GM18498 (cell line): Measurements from ENCODE around the gene SAMD1.

Experiments used
- ATAC-seq: cut with Tn5 transposase; IDR thresholded peaks from one replicate; pipeline ENCODE4 v1.9.1; 2021; ENCODE audit warnings: mild to moderate bottlenecking, moderate library complexity; ENCODE audit not compliant: unreplicated experiment

Gene SAMD1

GRCh38 chr19:14090509-14091080 is at the start of gene SAMD1:
TSS of gene SAMD1 (minus strand) at chr19:14090751.
- ATAC-seq, result peak; percentile 48

- ATAC-seq, result no peak
Measured at GRCh38 chr19:14139944-14140343, 49.4 kb upstream of the SAMD1 start.

DNA sequence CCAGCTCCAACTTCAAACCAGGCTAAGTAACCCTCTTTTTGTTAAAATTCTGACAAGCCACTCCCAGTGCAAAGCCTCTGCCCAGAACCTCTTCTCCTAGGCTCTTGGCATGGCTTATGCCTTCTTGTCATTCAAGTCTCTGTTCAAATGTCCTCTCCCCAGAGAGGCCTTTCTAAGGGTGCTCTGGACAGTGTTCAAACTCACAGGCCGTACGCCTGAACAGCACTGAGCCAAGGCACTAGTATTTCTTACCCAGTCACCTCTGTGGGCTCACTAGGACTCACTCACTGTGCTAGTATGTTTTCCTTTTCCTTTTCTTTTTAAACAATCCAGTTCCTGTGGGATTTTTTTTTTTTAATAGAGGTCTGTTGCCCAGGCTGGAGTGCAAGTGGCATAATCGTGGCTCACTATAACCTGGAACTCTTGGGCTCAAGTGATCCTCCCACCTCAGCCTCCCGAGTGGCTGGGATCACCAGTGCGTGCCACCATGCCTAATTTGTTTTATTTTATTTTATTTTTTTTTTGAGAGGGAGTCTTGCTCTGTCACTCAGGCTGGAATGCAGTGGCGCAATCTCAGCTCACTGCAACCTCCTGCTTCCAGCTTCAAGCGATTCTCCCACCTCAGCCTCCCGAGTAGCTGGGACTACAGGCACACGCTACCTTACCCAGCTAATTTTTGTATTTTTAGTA is 48.2 kb upstream of the SAMD1 start:
- ATAC-seq, result no peak

DNA sequence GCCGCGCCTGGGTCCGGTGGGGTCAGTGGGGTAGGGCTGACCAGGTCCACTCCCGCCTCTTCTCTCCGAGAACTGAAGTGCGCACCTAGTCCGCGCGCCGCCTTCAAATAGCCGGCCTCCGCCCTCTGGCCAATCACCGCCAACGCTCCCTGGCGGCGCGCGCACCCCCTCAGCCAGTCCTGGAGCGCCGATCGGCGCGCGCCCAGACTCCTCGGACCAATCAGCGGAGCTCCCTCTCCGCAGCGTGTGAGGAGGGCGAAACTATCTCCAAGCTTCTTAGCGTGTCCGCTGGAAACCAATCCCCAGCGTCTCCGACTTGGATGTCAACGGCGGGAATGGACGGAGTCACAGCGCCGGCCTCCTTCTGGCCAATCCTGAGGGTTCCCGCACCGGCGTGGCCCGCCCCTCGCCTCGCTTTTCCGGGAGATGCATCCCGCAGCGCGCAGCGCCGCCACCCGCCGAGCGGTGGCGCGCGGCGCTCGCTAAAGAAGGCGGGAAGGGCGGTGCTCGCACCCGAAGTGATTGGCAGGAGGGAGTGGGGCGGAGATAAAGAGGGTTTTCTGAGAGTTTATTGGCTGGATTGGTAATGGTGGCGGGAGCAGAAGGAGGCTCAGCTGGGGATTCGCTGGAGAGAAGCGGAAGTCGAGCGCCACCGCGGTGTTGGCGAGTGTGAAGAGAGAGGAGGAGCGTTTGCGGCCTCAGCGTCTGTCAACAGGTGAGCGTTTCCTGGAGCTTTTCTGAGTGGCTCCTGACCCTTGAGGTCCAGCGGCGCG is 46.1 kb upstream of the SAMD1 start, which contains the start of gene ASF1B:
ASF1B (minus strand) TSS at position 81 of the 773 bp plus-strand sequence. CDS start 133 bp downstream, outside the sequence.
- peak; percentile 85 for ATAC-seq

DNA sequence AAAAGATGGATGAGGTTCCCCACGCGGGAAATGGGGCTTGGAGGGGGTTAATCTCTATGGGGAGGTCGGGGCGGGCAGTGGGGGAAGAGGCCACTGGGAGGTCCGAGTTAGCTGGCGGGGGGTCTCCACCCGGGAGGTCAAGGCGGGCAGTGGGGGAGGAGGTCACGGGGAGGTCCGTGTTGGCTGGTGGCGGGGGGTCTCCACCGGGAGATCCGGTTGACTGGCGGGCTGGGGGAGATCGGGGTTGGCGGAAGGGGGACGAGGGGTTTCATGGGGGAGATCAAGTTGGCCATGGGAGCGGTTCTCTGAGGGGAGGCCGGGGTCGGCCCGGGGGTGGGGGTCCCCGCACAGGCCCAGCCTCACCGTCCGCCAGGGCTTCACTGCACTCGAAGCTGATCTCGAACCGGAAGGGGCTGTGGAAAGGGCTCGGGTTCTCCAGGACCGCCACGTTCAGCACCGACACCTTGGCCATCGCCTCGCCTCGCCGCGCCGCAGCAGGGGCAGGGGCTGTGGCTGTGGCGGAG is 45.5 kb upstream of the SAMD1 start:
- ATAC-seq, result no peak

DNA sequence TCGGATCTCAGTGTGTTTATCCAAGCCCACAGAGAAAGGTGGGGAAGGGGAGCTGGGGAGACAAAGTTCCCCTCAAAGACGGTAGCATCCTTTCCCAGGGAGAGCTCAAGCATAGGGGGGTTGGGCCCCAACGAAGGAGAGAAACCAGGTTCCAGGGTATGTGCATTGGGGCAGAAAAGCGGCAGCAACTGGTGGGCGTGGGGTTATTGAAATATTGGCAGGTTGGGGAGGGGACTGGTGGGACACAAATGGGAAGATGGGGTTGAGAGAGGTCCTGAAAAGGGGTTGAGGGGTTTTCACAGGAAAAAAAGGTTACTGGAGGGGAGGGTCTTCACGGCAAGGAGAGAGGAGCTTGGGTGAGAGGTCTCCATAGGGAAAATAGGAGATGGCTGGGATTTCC is 44.8 kb upstream of the SAMD1 start:
- ATAC-seq, result no peak

- no peak for ATAC-seq
Measured at GRCh38 chr19:14127929-14128509, 37.5 kb upstream of the SAMD1 start.

DNA sequence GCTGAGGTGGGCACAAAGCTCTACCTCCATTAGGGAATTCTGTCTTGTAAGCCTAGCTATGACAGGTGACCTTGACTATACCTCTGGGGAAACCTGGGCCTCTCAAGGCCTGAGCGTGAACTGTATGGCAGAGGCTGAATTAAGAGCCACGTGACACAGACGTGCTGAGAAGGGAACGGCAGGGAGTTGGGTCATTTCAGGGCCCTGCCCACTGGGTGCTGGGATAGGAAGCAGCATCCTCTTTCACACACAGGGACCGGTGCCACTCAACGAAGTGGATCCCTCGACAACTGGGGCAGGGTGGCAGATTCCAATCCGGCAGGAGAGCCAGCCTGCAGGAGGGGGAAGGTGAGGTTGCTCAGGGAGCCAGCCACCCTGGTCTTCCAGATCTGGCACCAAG is 36.6 kb upstream of the SAMD1 start:
- ATAC-seq, result no peak

- ATAC-seq, result no peak
Measured at GRCh38 chr19:14122924-14123323, 32.4 kb upstream of the SAMD1 start.

DNA sequence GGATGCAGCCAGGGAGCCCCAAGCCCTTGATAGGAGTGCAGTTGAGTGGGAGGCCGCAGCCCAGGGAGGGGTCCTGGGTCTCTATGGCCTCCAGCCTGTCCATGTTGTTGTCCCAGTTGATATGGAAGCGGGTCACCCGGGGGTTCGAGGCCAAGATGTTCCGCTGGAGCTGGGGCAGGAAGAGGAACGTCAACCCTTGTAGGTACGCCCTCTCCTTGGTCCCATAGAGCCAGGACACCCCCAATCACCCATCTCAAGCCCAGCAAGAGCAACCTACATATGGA is 29.9 kb upstream of the SAMD1 start:
- ATAC-seq, result no peak

DNA sequence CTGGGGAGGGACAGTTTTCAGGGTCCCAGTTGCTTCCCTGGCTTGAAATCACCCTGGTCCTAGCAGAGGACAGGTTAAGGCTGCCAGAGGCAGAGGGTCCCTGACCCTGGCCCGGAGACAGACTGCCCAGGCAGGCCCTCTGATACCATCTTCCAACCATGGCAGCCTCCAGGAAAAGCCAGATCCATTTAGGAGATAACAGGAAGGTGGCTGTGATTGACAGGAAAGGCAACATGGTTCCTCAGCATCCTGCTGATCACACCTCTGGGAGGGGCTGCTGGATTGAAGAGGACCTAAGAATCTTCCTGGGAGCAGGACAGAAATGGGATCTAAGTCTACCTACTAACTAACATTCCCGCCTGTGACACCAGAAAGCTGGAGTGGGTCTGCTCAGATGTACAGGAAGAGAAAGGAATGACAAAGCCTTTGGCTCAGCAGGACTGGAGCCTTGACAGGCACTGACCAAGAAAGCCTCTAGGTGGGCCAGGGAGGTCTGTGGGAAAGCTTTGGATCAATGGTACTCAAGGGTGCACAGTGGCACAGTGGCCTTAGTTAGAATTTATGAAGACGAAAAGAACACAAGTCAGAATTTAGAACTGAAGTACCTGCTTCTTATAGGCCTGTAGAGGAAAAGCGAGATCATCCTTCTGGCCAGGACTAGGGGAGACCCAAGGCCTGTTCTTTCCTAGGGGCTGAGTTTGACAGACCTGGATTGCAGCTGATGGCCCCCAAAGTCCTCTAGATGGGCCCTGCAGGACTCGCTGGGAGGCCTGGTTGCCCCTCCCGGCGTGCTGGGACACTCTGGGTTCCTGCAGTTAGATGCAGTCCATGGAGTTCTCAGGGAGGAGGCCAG is 29.3 kb upstream of the SAMD1 start:
- no peak for ATAC-seq

DNA sequence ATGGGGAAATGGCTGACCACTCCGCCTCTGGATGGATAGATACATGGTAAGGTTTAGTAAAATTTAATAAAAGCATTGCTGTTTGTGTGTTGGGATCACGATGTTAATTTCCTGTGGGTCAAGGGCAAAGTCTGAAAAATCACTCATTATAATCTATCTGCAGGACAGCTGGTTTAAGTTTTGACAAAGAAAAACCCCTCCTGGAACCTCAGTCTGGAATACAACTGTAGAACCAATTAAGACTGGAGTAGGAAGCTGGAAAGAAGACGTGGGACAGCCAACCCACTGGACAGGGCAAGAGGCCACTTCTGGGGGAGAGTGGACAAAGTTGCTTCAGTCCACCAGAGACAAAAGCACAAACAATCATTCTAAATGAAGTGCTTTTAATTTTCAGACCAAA is 28.6 kb upstream of the SAMD1 start:
- no peak for ATAC-seq

DNA sequence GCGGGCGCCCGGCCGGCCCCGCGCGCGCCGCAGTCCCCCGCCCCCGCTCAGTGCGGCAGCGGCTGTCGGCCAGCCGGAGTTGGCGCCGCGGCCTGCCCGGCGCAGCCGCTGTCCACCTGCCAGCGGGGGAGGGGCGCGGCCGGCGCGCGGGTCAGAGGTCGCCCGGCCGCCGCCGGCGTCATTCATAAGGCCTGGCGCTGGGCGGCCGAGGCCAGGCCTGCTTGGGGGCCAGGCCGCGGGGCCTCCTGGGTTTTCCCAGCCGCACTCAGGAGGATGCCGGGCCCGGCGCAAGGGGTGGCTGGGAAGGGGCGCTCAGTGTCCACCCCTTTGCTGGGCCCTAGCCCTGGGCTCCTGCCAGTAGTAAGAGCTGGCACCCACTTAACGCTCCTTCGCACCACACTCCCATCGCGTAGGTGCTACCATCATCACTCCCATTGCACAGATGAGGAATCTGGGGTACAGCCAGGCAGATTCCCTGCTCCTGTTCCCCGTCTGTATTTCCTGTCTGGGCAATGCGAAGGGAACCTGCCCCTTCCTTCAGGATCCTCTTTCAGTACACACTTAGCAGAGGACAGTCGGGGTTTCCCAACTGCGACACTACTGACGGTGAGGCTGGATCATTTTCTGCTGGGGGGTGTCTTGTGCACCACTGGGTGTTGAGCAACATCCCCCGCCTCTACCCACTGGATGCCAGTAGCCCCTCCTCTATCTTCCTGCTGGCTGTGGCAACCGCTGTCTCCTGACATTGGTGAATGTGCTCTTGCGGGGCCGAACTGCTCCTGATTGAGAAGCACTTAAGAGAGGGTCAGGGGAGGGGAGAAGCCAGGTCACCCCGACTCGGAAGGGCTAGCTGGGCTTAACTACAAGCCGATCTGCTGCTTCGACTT is 27.9 kb upstream of the SAMD1 start:
- peak; percentile 39 for ATAC-seq

DNA sequence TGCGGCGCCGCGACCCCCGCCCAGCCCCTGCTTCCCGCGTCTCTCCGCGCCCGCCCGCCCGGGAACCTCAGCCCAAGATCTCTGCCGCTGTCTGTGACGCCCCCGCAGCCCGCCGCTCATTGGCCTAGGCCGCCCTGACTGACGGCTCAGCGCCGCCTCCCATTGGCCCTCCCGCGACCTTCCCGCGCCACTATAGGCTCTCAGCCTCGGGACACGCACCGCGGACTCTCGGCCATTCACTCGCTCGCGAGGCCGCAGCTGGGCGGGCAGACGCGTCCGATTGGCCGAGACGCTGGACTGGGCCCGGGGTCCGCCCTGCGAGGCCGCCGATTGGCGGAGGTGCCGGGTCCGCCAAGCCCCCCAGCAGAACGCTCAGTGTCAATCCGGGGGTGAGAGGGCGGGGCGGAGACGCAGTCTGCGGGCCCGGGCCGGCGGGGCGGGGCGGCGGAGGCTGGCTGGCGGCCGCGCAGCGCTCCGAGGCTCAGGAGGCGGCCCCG is 27.2 kb upstream of the SAMD1 start, which contains the start of gene PRKACA:
PRKACA (minus strand) TSS at position 95 of the 497 bp plus-strand sequence. CDS start 215 bp downstream, outside the sequence.
- peak; percentile 91 for ATAC-seq

GRCh38 chr19:14116918-14117578 is 26.5 kb upstream of the SAMD1 start:
- ATAC-seq, result peak; percentile 2

DNA sequence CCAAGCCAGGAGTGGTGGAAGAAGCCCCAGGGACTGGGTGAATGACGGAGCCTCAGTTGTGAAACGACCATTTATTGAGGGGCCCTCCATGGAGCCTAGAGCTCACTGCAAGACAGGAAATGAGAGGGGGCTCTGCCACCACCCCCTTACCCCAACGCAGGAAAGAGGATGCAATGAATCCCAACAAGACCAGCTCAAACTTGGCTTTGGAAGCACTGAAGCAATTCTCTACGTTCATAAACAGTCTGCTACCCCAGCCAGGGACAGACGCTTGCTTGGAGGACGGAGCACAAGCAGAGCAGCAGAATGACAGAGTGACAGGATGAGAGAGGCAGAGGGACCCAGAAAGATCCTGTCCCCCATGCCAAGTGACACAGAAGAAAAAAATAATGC is 26.0 kb upstream of the SAMD1 start:
- ATAC-seq, result no peak

GRCh38 chr19:14115756-14116155 is 25.2 kb upstream of the SAMD1 start:
- ATAC-seq, result no peak

DNA sequence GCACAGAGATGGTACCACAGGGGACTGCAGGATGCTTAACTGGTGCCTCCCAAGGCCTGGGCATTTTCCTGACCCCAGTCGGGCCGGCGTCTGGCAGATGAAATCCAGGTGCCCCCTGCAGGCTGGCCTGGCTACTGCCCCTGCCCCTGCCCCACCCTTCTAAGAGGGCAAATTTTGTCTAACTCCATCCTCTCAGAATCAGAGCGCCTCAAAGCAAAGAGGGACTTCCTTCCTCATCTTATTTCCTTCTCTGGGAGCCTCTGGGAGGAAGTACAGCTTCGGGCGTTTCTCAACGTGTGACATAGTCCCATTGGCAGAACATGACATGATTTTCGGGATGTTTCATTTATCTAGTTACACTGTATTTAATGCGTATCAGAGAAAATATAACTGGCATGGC is 24.3 kb upstream of the SAMD1 start:
- ATAC-seq, result no peak

GRCh38 chr19:14114439-14114838 is 23.9 kb upstream of the SAMD1 start:
- no peak for ATAC-seq
